Measurements from ENCODE around the gene LTBP1. TPM values are rescaled to one million over a fixed set of nuclear protein-coding genes. Genes with fewer than 3 reads are reported as not detected.

LTBP1 gene
- total and polyA plus RNA-seq, 12 donors = 6.2 to 47.2 (median 15.5) TPM

- Histone ChIP-seq H3K36me3 (replicated peaks in 1 of 2) (no peaks in the 10 kb centered on the region), H3K9me3 (replicated peaks in 1 of 3) (no peaks in the 10 kb centered on the region), H3K4me1 (replicated peaks in 1 of 2) (no peaks in the 10 kb centered on the region), H3K27ac (no peak overlapping the region), H3K27me3 (no peaks in the 10 kb centered on the region), H3K4me3 (no peak overlapping the region)
- intact Hi-C loops (cut with DNase I) = no loop called here
- no peak for TF ChIP-seq CTCF (IDR thresholded peaks at IDR 0.05)
- no peak for TF ChIP-seq POLR2A (IDR thresholded peaks at IDR 0.05)
- DNase-seq = no peak
- WGBS, 4 donors = 94 to 97% (median 97%) methylated on average over 2 of the region's 2 CpGs
Observed at GRCh38 chr2:33115196-33115595, 168.4 kb downstream of the LTBP1 start.

- no peak for DNase-seq
- 77 to 84% (median 79%) methylated on average over 1 of the region's 1 CpG for WGBS, 4 donors
- Histone ChIP-seq H3K27ac (no peak overlapping the region), H3K36me3 (replicated peaks in 1 of 2) (no peaks in the 10 kb centered on the region), H3K4me1 (replicated peaks in 1 of 2) (no peaks in the 10 kb centered on the region), H3K4me3 (no peak overlapping the region), H3K9me3 (replicated peaks in 1 of 3) (no peaks in the 10 kb centered on the region), H3K27me3 (no peaks in the 10 kb centered on the region)
- TF ChIP-seq POLR2A (IDR thresholded peaks at IDR 0.05) (no peak), CTCF (IDR thresholded peaks at IDR 0.05) (no peak)
- intact Hi-C loops (cut with DNase I) = no loop called here
Observed at GRCh38 chr2:33115728-33116127, 169.0 kb downstream of the LTBP1 start.

GRCh38 chr2:33116799-33117198, 170.0 kb downstream of the LTBP1 start:
- no peak overlapping the region for H3K27ac ChIP-seq
- H3K4me1 ChIP-seq (replicated peaks in 1 of 2) = no peaks in the 10 kb centered on the region
- no peaks in the 10 kb centered on the region for H3K27me3 ChIP-seq
- 77 to 93% (median 92%) methylated on average over 4 of the region's 4 CpGs for WGBS, 4 donors
- H3K36me3 ChIP-seq (replicated peaks in 1 of 2) = no peaks in the 10 kb centered on the region
- no peaks in the 10 kb centered on the region for H3K9me3 ChIP-seq (replicated peaks in 1 of 3)
- TF ChIP-seq POLR2A (IDR thresholded peaks at IDR 0.05) (no peak), CTCF (IDR thresholded peaks at IDR 0.05) (no peak)
- H3K4me3 ChIP-seq = no peak overlapping the region
- no peak for DNase-seq
- intact Hi-C loops (cut with DNase I) = no loop called here

- Histone ChIP-seq H3K36me3 (replicated peaks in 1 of 2) (no peaks in the 10 kb centered on the region), H3K4me3 (no peak overlapping the region), H3K9me3 (replicated peaks in 1 of 3) (no peaks in the 10 kb centered on the region), H3K4me1 (replicated peaks in 1 of 2) (no peaks in the 10 kb centered on the region), H3K27ac (no peak overlapping the region), H3K27me3 (no peaks in the 10 kb centered on the region)
- intact Hi-C loops (cut with DNase I) = no loop called here
- TF ChIP-seq POLR2A (IDR thresholded peaks at IDR 0.05) = no peak
- no peak for TF ChIP-seq CTCF (IDR thresholded peaks at IDR 0.05)
- WGBS, 4 donors = 75 to 83% (median 77%) methylated on average over 6 of the region's 6 CpGs
- no peak for DNase-seq
Observed at GRCh38 chr2:33118651-33119050, 171.9 kb downstream of the LTBP1 start.

All from adrenal gland (tissue), 12 donors.